GM21515 (cell line): ENCODE results near the gene PRSS33.

Experiments
- ATAC-seq: cut with Tn5 transposase; IDR thresholded peaks from one replicate; pipeline ENCODE4 v1.9.1; 2021; ENCODE audit not compliant: unreplicated experiment

PRSS33 gene

GRCh38 chr16:2820836-2821486 is 33.6 kb upstream of the PRSS33 start:
- ATAC-seq = no peak

DNA sequence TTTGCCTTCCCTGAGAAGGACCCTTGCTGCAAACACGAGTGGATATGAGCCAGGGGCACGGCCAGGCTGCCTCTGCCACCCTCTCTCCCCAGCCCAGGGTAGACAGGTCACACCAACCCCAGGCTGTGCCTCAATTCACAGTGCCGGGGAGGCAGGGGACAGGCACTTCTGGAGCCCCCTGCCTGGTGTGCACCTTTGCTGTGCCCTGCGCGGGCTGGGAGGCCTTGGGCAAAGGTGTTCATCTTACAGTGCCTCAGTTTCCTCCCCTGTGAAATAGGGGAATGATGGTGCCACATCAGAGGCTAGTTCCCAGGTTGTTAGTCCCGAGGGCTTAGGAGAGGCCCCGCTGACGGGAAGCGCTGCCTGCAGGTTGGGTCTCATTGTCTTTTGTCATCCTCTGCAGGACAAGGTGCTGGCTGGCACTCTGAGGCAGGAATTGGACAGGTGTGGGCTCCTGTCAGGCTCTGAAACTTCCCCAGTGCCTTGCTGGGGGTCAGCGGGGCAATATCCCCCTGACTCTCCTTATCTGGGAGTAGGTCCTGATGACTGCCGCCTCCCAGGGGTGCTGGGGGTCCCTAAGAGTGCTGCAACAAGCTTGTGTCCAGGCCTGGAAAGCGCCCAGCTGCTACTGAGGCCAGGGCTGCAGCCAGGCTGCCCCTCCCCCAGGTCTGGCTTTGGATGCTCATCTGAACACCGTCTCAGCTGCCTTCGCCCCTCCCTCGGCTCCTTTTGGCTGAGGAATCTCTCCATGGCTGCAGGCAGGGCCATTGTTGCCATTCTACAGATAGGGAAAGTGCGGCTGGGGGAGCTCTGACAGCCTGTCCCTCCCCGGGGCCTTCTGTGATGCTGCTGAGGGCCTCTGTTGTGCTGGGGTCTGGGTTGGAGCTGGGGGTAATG is 32.8 kb upstream of the PRSS33 start:
- ATAC-seq = no peak

DNA sequence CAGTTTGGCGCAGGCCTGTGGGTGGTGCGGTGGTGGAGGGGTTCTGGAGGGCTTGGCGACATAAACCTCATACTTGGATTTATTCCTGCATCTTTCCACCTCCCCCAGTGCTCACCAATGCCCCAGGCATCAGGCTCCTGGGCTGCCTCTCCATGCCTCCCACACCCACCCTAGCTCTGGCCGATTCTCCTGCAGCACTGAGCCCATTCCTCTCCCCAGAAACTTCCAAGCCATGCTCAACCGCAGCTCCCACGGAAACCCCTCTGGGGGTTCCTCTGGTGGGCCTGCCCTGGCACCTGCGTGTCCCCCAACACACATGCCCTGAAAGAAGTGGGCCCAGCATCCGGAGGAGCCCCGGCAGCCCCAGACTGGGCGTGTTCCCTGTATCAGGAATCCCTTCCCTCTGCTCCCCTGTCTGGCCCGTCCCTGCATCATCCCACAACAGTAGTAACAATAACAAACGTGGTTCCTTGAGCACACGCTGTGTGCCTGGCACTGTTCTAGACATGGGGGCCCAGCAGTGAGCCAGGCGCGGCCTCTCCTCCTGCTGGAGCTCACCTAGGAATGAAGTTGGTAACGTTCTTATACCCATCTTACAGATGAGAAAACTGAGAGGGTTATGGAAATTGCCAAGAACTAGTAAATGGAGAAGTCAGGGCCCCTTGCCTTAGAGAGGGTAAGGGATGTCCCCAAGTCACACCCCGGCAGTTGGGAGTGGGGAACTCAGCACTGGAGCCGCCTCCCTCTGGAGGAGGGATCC is 32.0 kb upstream of the PRSS33 start:
- no peak for ATAC-seq

GRCh38 chr16:2818272-2818876 is 31.0 kb upstream of the PRSS33 start:
- ATAC-seq = no peak

- no peak for ATAC-seq
Measured at GRCh38 chr16:2817340-2818271, 30.2 kb upstream of the PRSS33 start.

- no peak for ATAC-seq
Measured at GRCh38 chr16:2816751-2817339, 29.5 kb upstream of the PRSS33 start, which contains the start of gene PRSS21. Gene PRSS21, plus strand, starts transcription at chr16:2817237. Its CDS starts 32 bp downstream, at chr16:2817269.

DNA sequence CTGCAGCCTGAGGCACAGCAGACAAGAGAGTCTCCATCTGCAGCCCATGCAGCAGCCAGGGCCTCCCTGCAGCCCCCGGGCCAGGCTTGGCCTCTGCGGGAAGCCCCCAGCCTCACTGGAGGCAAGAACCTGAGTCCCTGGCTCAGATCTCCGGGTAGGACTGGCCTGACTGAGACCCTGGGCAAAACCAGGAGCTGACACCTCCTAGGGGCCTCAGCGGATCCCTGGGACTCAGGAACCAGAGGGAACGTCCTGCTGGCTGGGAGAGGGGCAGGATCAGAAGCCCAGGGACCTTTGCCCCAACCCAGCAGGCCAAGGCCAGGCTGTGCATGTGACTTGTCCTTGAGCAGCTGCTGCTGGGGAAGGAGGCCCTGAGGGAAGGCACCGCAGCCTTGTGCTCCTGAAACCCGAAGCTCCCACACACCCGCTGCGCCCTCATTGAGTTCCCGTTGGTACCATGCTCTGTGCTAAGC is 28.0 kb upstream of the PRSS33 start:
- ATAC-seq = no peak

- ATAC-seq = no peak
Measured at GRCh38 chr16:2814551-2815298, 27.4 kb upstream of the PRSS33 start.

DNA sequence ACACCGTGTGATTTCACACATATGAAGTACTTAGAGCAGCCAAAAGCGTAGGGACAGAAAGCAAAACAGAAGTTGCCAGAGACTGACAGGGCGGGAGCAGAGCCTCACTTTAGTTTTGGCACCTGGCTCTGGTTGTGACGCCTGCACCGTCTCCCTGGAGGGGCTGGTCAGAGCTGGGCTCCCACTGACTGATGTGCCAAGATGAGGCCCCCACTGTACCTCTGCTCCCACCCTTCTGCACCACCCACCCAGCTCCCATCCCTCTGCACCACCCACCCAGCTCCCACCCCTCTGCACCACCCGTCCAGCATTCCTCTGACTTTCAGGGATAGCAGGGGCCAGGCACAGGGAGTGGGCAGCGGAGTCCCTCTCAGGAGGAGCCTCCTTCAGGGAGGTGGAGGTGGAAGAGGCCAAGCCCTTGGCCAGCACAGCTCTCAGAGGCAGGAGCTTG is 26.4 kb upstream of the PRSS33 start:
- ATAC-seq = no peak

- no peak for ATAC-seq
Measured at GRCh38 chr16:2811703-2812471, 24.5 kb upstream of the PRSS33 start.

GRCh38 chr16:2810651-2811050 is 23.3 kb upstream of the PRSS33 start:
- ATAC-seq = no peak

- no peak for ATAC-seq
Measured at GRCh38 chr16:2809149-2809760, 21.9 kb upstream of the PRSS33 start.

GRCh38 chr16:2808181-2808580 is 20.8 kb upstream of the PRSS33 start:
- ATAC-seq = no peak

GRCh38 chr16:2806286-2806685 is 18.9 kb upstream of the PRSS33 start:
- ATAC-seq = no peak

DNA sequence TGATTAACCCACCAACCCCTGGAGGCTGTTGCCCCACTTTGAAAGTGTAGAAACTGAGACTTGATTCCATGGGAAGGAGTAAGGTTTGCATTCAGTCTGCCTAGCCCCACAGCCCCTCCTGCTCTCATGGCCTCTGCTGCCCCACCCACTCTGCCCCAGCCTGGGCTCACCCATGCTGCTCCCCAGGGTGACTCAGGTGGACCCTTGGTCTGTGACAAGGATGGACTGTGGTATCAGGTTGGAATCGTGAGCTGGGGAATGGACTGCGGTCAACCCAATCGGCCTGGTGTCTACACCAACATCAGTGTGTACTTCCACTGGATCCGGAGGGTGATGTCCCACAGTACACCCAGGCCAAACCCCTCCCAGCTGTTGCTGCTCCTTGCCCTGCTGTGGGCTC is 17.4 kb upstream of the PRSS33 start:
- ATAC-seq = no peak

DNA sequence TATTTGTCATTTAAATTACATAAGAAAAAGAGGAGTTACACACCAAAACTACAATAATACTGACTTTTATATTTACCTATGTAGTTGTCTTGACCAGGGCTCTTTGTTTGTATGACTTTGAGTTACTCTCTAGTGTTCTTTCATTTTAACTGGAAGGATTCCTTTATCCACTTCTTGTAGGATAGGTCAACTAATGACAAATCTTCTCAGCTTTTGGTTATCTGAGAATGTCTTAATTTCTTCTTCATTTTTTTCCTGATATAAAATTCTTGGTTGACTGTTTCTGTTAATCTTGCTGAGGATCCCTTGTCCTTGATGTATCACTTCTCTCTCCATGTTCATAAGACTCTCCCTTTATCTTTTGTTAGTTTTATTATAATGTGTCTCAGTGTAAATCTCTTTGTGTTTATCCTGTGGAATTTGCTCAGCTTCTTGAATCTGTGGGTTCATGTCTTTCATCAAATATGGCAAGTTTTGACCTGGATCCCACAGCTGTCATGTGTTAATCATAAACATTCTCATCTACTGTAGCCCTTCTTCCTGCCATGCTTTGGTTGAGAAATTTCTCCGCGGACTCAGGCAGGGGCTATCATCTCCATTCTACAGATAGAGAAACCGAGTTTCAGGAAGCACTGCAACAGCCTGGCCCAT is 16.3 kb upstream of the PRSS33 start:
- no peak for ATAC-seq

DNA sequence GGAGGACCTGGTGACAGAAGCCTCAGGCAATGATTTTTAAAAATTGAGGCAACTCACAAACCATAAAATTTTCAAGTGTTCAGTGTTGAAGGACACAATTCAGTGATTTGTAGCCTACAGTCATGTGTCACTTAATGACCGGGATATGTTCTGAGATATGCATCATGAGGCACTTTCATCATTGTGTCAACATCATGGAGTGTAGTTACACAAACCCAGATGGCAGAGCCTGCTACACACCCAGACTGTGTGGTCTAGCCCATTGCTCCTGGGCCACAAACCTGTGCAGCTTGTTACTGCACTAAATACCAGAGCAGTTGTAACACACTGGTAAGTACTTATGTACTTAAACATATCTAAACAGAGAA is 12.5 kb upstream of the PRSS33 start:
- ATAC-seq = no peak
